ENCODE results near the gene PARN.

The PARN gene

DNA sequence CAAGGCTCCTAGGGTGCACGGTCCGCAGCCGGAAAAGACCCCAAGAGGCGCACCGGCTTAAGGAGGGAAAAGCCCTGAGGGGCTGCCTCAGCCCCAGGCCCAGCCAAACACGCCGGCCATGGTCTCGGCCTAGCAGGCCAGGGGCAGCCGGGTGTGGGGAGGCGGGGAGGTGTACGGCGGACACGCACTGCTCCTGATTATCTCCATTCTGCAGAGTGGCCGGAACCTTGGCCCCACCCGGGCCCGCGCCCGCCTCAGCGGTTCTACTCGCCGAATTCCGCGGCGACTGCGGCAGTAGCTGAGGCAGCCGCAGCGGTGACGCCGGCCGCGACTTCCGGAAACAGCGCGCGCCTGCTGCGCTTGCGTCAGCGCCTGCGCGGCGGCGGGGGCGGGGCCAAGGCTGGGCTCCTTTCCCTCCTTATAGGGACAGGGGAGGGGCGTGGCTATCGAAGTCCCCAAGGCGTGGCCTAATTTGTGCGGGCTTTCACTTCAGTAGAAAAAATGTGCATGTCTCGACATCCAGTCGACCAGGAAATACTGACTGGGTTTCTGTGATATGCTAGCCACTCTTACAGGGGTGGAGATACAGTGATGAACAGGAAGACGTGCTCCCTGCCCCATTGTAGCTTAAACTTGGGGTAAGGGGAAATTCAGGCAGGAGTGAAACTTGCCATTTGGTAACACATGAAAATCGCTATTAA, at the start of gene PARN (continued):
- no peak for TF ChIP-seq ZNF140 (tag by site-specific recombination; IDR thresholded peaks at IDR 0.05)
- TF ChIP-seq, protein P1, sequence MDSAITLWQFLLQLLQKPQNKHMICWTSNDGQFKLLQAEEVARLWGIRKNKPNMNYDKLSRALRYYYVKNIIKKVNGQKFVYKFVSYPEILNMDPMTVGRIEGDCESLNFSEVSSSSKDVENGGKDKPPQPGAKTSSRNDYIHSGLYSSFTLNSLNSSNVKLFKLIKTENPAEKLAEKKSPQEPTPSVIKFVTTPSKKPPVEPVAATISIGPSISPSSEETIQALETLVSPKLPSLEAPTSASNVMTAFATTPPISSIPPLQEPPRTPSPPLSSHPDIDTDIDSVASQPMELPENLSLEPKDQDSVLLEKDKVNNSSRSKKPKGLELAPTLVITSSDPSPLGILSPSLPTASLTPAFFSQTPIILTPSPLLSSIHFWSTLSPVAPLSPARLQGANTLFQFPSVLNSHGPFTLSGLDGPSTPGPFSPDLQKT (IDR thresholded peaks at IDR 0.05; ENCODE audit: borderline replicate concordance, low read depth, low read length) = peak; percentile 37; the same call in 1 of the 2 replicates
- no peak for TF ChIP-seq GLI4 (tag by site-specific recombination; IDR thresholded peaks at IDR 0.05)
- 0 out of 2 replicates have a peak, but pooled peaks have one; percentile 15 for TF ChIP-seq ZBTB8A (tag by site-specific recombination; IDR thresholded peaks at IDR 0.05)
- TF ChIP-seq KLF10 (tag by site-specific recombination; IDR thresholded peaks at IDR 0.05) = peak; percentile 84
- peak; percentile 69; the same call in 1 of the 2 replicates for TF ChIP-seq SP7 (tag by site-specific recombination; IDR thresholded peaks at IDR 0.05)
- TF ChIP-seq ZNF302 (tag by site-specific recombination; IDR thresholded peaks at IDR 0.05; ENCODE audit: low read depth) = no peak
- TF ChIP-seq ZNF843 (tag by site-specific recombination; IDR thresholded peaks at IDR 0.05) = 0 out of 2 replicates have a peak, but pooled peaks have one; percentile 31
- TF ChIP-seq, protein P2, sequence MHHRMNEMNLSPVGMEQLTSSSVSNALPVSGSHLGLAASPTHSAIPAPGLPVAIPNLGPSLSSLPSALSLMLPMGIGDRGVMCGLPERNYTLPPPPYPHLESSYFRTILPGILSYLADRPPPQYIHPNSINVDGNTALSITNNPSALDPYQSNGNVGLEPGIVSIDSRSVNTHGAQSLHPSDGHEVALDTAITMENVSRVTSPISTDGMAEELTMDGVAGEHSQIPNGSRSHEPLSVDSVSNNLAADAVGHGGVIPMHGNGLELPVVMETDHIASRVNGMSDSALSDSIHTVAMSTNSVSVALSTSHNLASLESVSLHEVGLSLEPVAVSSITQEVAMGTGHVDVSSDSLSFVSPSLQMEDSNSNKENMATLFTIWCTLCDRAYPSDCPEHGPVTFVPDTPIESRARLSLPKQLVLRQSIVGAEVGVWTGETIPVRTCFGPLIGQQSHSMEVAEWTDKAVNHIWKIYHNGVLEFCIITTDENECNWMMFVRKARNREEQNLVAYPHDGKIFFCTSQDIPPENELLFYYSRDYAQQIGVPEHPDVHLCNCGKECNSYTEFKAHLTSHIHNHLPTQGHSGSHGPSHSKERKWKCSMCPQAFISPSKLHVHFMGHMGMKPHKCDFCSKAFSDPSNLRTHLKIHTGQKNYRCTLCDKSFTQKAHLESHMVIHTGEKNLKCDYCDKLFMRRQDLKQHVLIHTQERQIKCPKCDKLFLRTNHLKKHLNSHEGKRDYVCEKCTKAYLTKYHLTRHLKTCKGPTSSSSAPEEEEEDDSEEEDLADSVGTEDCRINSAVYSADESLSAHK (tag by site-specific recombination; IDR thresholded peaks at IDR 0.05) = no peak
- TF ChIP-seq, protein P3, sequence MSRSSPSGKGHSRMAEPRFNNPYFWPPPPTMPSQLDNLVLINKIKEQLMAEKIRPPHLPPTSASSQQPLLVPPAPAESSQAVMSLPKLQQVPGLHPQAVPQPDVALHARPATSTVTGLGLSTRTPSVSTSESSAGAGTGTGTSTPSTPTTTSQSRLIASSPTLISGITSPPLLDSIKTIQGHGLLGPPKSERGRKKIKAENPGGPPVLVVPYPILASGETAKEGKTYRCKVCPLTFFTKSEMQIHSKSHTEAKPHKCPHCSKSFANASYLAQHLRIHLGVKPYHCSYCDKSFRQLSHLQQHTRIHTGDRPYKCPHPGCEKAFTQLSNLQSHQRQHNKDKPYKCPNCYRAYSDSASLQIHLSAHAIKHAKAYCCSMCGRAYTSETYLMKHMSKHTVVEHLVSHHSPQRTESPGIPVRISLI (tag by site-specific recombination; IDR thresholded peaks at IDR 0.05) = peak; percentile 58; the same call in 1 of the 2 replicates
- peak; percentile 89 for TF ChIP-seq ZNF629 (tag by site-specific recombination; IDR thresholded peaks at IDR 0.05)
- 0 out of 2 replicates have a peak, but pooled peaks have one; percentile 27 for TF ChIP-seq ZBTB1 (tag by site-specific recombination; IDR thresholded peaks at IDR 0.05)
- TF ChIP-seq ZNF626 (tag by site-specific recombination; IDR thresholded peaks at IDR 0.05) = 0 out of 2 replicates have a peak, but pooled peaks have one; percentile 51
- TF ChIP-seq SP2 (tag by site-specific recombination; IDR thresholded peaks at IDR 0.05) = peak; percentile 67
- TF ChIP-seq ZIC2 (tag by site-specific recombination; IDR thresholded peaks at IDR 0.05) = peak; percentile 62; the same call in 1 of the 2 replicates
- TF ChIP-seq, protein P4, sequence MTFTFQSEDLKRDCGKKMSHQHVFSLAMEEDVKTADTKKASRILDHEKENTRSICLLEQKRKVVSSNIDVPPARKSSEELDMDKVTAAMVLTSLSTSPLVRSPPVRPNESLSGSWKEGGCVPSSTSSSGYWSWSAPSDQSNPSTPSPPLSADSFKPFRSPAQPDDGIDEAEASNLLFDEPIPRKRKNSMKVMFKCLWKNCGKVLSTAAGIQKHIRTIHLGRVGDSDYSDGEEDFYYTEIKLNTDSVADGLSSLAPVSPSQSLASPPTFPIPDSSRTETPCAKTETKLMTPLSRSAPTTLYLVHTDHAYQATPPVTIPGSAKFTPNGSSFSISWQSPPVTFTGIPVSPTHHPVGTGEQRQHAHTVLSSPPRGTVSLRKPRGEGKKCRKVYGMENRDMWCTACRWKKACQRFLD (tag by site-specific recombination; IDR thresholded peaks at IDR 0.05) = peak; percentile 70; the same call in 1 of the 2 replicates
- no peak for TF ChIP-seq ZNF623 (tag by site-specific recombination; IDR thresholded peaks at IDR 0.05)
- no peak; the same call in none of the 2 replicates for TF ChIP-seq GLIS2 (tag by site-specific recombination; IDR thresholded peaks at IDR 0.05)
- peak; percentile 99 for TF ChIP-seq ZNF335 (tag by site-specific recombination; conservative IDR thresholded peaks at IDR 0.05)
- TF ChIP-seq KLF8 (tag by site-specific recombination; IDR thresholded peaks at IDR 0.05) = peak; percentile 59; the same call in 1 of the 2 replicates
- TF ChIP-seq, protein P5, sequence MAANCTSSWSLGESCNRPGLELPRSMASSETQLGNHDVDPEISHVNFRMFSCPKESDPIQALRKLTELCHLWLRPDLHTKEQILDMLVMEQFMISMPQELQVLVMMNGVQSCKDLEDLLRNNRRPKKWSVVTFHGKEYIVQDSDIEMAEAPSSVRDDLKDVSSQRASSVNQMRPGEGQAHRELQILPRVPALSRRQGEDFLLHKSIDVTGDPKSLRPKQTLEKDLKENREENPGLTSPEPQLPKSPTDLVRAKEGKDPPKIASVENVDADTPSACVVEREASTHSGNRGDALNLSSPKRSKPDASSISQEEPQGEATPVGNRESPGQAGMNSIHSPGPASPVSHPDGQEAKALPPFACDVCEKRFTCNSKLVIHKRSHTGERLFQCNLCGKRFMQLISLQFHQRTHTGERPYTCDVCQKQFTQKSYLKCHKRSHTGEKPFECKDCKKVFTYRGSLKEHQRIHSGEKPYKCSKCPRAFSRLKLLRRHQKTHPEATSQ (tag by site-specific recombination; IDR thresholded peaks at IDR 0.05) = 0 out of 2 replicates have a peak, but pooled peaks have one; percentile 31
- TF ChIP-seq, protein P6, sequence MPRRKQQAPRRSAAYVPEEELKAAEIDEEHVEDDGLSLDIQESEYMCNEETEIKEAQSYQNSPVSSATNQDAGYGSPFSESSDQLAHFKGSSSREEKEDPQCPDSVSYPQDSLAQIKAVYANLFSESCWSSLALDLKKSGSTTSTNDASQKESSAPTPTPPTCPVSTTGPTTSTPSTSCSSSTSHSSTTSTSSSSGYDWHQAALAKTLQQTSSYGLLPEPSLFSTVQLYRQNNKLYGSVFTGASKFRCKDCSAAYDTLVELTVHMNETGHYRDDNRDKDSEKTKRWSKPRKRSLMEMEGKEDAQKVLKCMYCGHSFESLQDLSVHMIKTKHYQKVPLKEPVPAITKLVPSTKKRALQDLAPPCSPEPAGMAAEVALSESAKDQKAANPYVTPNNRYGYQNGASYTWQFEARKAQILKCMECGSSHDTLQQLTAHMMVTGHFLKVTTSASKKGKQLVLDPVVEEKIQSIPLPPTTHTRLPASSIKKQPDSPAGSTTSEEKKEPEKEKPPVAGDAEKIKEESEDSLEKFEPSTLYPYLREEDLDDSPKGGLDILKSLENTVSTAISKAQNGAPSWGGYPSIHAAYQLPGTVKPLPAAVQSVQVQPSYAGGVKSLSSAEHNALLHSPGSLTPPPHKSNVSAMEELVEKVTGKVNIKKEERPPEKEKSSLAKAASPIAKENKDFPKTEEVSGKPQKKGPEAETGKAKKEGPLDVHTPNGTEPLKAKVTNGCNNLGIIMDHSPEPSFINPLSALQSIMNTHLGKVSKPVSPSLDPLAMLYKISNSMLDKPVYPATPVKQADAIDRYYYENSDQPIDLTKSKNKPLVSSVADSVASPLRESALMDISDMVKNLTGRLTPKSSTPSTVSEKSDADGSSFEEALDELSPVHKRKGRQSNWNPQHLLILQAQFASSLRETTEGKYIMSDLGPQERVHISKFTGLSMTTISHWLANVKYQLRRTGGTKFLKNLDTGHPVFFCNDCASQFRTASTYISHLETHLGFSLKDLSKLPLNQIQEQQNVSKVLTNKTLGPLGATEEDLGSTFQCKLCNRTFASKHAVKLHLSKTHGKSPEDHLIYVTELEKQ (tag by site-specific recombination; IDR thresholded peaks at IDR 0.05; ENCODE audit: borderline replicate concordance) = no peak; the same call in 1 of the 2 replicates
- TF ChIP-seq, protein P7, sequence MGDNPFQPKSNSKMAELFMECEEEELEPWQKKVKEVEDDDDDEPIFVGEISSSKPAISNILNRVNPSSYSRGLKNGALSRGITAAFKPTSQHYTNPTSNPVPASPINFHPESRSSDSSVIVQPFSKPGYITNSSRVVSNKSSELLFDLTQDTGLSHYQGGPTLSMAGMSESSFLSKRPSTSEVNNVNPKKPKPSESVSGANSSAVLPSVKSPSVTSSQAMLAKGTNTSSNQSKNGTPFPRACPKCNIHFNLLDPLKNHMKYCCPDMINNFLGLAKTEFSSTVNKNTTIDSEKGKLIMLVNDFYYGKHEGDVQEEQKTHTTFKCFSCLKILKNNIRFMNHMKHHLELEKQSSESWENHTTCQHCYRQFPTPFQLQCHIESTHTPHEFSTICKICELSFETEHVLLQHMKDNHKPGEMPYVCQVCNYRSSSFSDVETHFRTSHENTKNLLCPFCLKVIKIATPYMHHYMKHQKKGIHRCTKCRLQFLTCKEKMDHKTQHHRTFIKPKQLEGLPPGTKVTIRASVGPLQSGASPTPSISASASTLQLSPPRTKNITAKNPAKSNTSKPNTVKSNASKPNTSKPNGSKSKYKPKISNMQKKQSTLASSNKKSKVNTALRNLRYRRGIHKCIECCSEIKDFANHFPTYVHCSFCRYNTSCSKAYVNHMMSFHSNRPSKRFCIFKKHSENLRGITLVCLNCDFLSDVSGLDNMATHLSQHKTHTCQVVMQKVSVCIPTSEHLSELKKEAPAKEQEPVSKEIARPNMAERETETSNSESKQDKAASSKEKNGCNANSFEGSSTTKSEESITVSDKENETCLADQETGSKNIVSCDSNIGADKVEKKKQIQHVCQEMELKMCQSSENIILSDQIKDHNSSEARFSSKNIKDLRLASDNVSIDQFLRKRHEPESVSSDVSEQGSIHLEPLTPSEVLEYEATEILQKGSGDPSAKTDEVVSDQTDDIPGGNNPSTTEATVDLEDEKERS (tag by site-specific recombination; IDR thresholded peaks at IDR 0.05) = no peak
- TF ChIP-seq ZNF10 (tag by site-specific recombination; IDR thresholded peaks at IDR 0.05) = 0 out of 2 replicates have a peak, but pooled peaks have one; percentile 17
- no peak for TF ChIP-seq OVOL3 (tag by site-specific recombination; IDR thresholded peaks at IDR 0.05)

Measured in HEK293 (cell line).